ENCODE results near the gene LYRM7.
"Not testable (repeated sequence)": the region's sequence is repeated elsewhere in the genome, so short reads cannot be mapped to it uniquely, and the experiment has no call there.

LYRM7 gene

DNA sequence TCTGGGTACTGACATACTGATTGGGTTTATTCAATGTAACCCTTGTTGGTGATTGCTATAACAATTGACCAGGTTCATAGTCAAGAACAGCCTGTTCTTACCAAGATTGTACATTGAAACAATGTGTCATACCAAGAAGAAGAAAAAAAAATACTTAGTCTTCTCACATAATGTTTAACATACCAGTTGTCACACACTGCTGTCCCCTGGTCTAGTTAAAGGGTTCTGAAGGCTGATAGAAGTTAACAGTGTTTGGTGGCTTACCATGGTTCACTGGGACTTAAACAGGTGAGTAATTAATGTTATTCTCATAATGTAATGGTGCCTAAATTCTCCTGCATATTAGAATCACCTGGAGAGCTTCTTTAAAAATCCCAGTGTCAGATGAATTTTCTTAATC, 74.6 kb downstream of the LYRM7 start:
- DNase-seq (ENCODE audit: low read depth) = no peak
- H3K27me3 ChIP-seq (replicated peaks; ENCODE audit: control insufficient read depth, insufficient read depth, low read length) = no peaks in the 10 kb centered on the region
- peaks cover 6% of the 10 kb centered on the region for H3K9me3 ChIP-seq (ENCODE audit: control insufficient read depth, low read length)
- H3K9ac ChIP-seq (ENCODE audit: low read length) = no peak overlapping the region
- H3K36me3 ChIP-seq (ENCODE audit: control insufficient read depth, insufficient read depth, low read length, severe bottlenecking) = no peaks in the 10 kb centered on the region
- peaks cover 11% of the 10 kb centered on the region for H3K4me1 ChIP-seq (ENCODE audit: control insufficient read depth, insufficient read depth, low read length)
- no peak overlapping the region for H3K4me3 ChIP-seq (ENCODE audit: low read length)

DNA sequence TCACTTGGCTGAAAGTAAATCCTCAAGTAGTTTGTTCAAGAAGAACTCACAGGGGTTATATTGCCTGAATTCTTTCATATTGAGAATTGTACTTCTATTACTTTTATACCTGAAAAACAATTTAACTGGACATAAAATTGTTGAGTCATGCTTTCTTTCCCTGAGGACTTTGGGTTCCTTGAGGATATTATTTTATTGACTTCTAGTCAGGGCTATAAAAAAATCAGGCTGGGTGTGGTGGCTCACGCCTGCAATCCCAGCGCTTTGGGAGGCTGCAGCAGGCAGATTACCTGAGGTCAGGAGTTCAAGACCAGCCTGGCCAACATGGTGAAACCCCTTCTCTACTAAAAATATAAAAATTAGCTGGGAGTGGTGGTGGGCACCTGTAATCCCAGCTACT, 75.2 kb downstream of the LYRM7 start:
- peaks cover 11% of the 10 kb centered on the region for H3K4me1 ChIP-seq (ENCODE audit: control insufficient read depth, insufficient read depth, low read length)
- peaks cover 6% of the 10 kb centered on the region for H3K9me3 ChIP-seq (ENCODE audit: control insufficient read depth, low read length)
- H3K36me3 ChIP-seq (ENCODE audit: control insufficient read depth, insufficient read depth, low read length, severe bottlenecking) = no peaks in the 10 kb centered on the region
- no peak for DNase-seq (ENCODE audit: low read depth)
- no peaks in the 10 kb centered on the region for H3K27me3 ChIP-seq (replicated peaks; ENCODE audit: control insufficient read depth, insufficient read depth, low read length)
- no peak overlapping the region for H3K9ac ChIP-seq (ENCODE audit: low read length)
- H3K4me3 ChIP-seq (ENCODE audit: low read length) = no peak overlapping the region

DNA sequence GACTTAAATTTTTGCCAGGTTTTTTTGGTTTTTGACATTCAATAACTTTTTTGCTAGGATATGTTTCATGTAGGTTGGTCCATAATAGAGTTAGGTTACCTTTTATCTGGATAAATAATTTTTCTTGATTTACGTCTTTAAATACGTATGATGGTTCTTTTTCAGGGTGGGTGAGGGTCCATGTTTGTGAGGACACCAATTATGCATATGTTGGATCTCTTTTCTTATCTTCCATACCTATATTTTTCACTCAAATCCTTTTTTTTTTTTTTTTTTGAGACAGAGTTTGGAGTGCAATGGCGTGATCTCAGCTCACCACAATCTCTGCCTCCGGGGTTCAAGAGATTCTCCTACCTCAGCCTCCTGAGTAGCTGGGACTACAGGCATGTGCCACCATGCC, 75.8 kb downstream of the LYRM7 start:
- no peaks in the 10 kb centered on the region for H3K27me3 ChIP-seq (replicated peaks; ENCODE audit: control insufficient read depth, insufficient read depth, low read length)
- H3K4me3 ChIP-seq (ENCODE audit: low read length) = no peak overlapping the region
- peaks cover 11% of the 10 kb centered on the region for H3K4me1 ChIP-seq (ENCODE audit: control insufficient read depth, insufficient read depth, low read length)
- no peak for DNase-seq (ENCODE audit: low read depth)
- H3K9ac ChIP-seq (ENCODE audit: low read length) = no peak overlapping the region
- H3K9me3 ChIP-seq (ENCODE audit: control insufficient read depth, low read length) = peaks cover 6% of the 10 kb centered on the region
- H3K36me3 ChIP-seq (ENCODE audit: control insufficient read depth, insufficient read depth, low read length, severe bottlenecking) = no peaks in the 10 kb centered on the region

DNA sequence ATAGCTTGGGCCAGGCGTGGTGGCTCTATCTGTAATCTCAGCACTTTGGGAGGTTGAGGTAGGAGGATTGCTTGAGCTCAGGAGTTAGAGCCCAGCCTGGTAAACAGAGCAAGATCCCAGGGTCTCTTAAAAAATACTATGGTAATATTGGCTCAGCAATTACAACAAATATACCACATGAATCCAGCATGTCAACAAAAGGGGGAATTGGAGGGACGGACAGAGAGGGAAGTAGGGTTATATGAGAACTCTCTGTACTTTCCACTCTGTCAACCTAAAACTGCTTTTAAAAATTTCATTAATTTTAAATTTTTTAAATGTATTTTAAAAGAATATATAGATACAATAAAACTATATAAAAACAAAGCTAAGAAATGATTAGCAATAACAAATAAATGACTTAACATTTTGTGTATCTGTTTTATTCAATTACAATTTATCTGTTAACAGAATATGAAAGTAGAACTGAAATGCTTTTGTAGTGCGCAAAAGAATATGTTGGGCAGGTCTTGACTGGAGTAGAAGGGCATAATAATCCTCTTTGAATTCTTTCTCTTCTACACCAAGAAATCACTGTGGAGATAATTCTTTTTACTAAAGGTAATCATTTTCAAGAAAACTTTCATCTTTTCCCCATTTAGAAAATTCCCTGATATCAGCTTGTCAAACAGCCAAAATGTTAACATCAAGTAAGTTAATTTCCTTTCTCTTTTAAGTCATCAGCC, 80.2 kb downstream of the LYRM7 start:
- Histone ChIP-seq H3K27me3 (replicated peaks; ENCODE audit: control insufficient read depth, insufficient read depth, low read length) (no peaks in the 10 kb centered on the region), H3K36me3 (ENCODE audit: control insufficient read depth, insufficient read depth, low read length, severe bottlenecking) (no peaks in the 10 kb centered on the region), H3K9ac (ENCODE audit: low read length) (no peak overlapping the region), H3K4me1 (ENCODE audit: control insufficient read depth, insufficient read depth, low read length) (no peaks in the 10 kb centered on the region), H3K9me3 (ENCODE audit: control insufficient read depth, low read length) (peaks cover 6% of the 10 kb centered on the region), H3K4me3 (ENCODE audit: low read length) (no peak overlapping the region)
- no peak for DNase-seq (ENCODE audit: low read depth)

DNA sequence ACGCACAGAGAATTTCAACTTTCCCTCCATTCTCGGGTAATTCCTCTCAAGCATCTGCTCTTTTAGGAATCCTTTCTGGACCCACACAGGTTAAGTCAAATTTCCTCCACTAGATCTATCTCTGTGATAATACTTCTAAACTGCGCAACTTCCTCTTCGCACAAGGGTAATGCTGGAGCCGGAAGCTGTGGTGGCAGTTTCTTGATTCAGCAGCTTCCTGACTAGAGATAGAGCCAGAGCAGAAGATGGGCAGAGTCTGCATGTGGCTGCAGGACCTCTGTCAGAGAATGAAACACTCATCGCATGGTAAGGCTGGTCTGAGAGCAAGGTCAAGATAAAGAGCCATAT, 82.1 kb downstream of the LYRM7 start:
- Histone ChIP-seq H3K36me3 (ENCODE audit: control insufficient read depth, insufficient read depth, low read length, severe bottlenecking) (no peaks in the 10 kb centered on the region), H3K9ac (ENCODE audit: low read length) (no peak overlapping the region), H3K4me3 (ENCODE audit: low read length) (no peak overlapping the region), H3K4me1 (ENCODE audit: control insufficient read depth, insufficient read depth, low read length) (no peaks in the 10 kb centered on the region), H3K9me3 (ENCODE audit: control insufficient read depth, low read length) (no peaks in the 10 kb centered on the region), H3K27me3 (replicated peaks; ENCODE audit: control insufficient read depth, insufficient read depth, low read length) (no peaks in the 10 kb centered on the region)
- DNase-seq (ENCODE audit: low read depth) = no peak

DNA sequence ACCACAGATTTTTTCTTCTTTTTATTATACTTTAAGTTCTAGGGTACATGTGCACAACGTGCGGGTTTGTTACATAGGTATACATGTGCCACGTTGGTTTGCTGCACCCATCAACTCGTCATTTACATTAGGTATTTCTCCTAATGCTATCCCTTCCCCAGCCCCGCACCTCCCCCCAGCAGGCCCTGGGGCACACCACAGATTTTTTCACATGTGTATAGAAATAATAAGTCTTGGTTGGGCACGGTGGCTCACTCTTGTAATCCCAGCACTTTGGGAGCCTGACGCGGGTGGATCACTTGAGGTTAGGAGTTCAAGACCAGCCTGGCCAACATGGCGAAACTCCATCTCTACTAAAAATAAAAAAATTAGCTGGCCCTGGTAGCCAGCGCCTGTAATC, 83.3 kb downstream of the LYRM7 start:
- not testable (repeated sequence) for H3K36me3 ChIP-seq (ENCODE audit: control insufficient read depth, insufficient read depth, low read length, severe bottlenecking); DNase-seq (ENCODE audit: low read depth); H3K4me1 ChIP-seq (ENCODE audit: control insufficient read depth, insufficient read depth, low read length); H3K9me3 ChIP-seq (ENCODE audit: control insufficient read depth, low read length); H3K4me3 ChIP-seq (ENCODE audit: low read length); H3K9ac ChIP-seq (ENCODE audit: low read length); H3K27me3 ChIP-seq (replicated peaks; ENCODE audit: control insufficient read depth, insufficient read depth, low read length)

DNA sequence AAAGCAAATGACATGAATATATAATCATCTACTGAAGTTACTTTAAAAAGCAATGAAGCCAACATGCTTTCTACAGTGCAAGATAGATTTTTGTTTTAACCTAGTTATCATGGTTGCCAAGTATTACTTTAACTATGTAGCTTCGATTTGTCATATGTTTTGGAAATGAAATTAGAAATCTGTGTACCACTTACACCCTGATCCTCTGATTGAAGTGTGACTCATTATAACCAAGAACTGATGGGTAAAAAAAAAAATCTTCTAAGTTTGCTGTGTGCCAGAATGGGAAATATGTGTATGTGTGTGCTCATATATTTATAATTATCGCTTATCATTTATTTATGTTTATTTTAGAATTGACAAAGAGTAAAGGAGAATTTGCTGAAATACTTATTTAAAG, 84.0 kb downstream of the LYRM7 start:
- Histone ChIP-seq H3K4me3 (ENCODE audit: low read length) (no peak overlapping the region), H3K9me3 (ENCODE audit: control insufficient read depth, low read length) (no peaks in the 10 kb centered on the region)

More for the DNA sequence above, 84.0 kb downstream of the LYRM7 start:
- H3K4me1 ChIP-seq (ENCODE audit: control insufficient read depth, insufficient read depth, low read length) = no peaks in the 10 kb centered on the region
- no peak overlapping the region for H3K9ac ChIP-seq (ENCODE audit: low read length)
- no peak for DNase-seq (ENCODE audit: low read depth)
- no peaks in the 10 kb centered on the region for H3K27me3 ChIP-seq (replicated peaks; ENCODE audit: control insufficient read depth, insufficient read depth, low read length)
- H3K36me3 ChIP-seq (ENCODE audit: control insufficient read depth, insufficient read depth, low read length, severe bottlenecking) = no peaks in the 10 kb centered on the region
